Left renal cortex interstitium (tissue), 4 donors: ENCODE results near the gene ASB8. TPM values are rescaled to one million over a fixed set of nuclear protein-coding genes. Genes with fewer than 3 reads are reported as not detected.

Source experiments
- DNase-seq, 4 donors: peaks; one replicate each; pipeline ENCODE4 v3.0.0-alpha.2; 2013; ENCODE audit warnings: low read depth in 4 of 4, low spot score in 2 of 4, missing footprints in 1 of 4
- polyA plus RNA-seq, 4 donors: library from polyadenylated mRNA; unstranded; fragments of 120-200 nt; gene quantifications; one replicate each; pipeline ENCODE4 v1.2.1, GENCODE V29; 2013; ENCODE audit not compliant: insufficient read length in 4 of 4

ASB8 gene
- polyA plus RNA-seq, 4 donors, result 33.2 to 44.0 (median 38.5) TPM

GRCh38 chr12:48109424-48109823 lies 47.9 kb downstream of the ASB8 start:
- DNase-seq, result no peak

DNA sequence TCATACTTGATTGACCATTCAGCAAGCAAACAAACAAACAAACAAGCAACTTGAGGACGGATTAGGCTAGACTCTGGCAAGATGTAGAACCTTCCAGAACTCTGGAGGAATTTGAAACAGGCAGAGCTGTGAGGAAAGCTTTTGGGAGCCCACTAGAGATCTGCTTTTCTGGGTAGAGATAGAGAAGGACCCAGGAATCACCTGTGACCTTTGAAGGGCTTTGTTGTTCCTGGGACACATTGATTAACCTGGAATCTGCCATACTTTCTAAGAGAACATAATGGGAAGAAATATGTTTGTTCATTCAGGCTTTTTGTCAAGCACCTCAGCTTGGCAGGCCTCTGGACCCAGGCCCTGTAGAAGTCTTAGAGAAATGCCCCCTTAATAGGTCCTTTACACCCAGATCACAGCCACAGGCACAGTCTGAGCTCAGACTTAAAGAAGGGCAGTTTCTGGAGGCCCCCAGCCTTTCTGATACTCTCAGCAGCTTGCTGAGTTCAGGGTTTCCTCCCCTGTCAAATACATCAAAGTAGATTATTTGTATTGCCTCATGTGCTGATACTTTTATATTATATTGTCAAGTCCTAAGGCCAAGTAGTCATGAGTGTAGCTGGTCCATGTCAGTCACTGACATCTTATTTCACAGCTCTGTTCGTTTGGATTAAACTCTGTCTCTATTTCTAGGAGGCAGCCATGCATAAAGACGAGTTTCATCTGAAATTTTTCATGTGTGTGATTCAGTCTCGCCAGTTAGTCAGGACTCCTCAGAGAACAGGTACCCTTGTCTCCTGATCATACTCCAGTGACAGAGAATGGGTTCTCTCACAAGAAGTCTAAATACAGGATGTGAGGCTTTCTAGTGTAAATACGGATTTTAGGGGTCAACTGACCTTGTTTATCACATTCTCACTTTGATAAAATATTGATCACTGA lies 50.4 kb downstream of the ASB8 start:
- no peak for DNase-seq

- peak; percentile 79 to 94 (median 84) for DNase-seq
Observed at GRCh38 chr12:48105867-48106680, 51.2 kb downstream of the ASB8 start, which contains the start of gene SENP1. Gene SENP1 (minus strand): TSS chr12:48106079. CDS start chr12:48101472, 4,607 bp downstream.

DNA sequence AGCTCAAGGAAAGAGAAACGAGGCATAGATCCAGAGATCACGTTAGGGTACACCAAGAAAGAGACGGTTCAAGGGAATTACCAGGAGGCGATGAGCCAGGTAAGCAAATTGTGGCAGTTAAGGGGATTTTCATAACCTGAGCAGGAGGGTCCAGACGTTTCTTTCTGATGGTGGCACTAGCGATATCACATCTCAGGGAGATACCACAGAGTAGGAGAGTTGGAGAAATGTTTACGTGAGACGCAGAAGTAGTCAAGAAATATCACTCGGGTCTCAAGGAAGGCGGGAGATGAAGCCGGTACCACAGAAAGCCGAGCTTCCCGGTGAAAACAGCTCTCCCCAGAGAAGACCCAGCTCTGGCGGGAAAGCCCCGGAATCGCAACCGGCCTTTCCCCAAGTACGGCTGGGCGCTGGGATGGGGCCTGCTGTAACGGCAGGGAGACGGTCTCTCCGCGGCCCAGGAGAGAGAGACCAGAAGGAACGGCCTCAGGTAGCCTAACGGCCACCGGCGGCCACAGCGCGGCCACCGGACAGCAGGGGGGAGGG lies 51.9 kb downstream of the ASB8 start:
- DNase-seq, result peak in 3 of 4 donors; percentile 20 to 41 (median 31)

DNA sequence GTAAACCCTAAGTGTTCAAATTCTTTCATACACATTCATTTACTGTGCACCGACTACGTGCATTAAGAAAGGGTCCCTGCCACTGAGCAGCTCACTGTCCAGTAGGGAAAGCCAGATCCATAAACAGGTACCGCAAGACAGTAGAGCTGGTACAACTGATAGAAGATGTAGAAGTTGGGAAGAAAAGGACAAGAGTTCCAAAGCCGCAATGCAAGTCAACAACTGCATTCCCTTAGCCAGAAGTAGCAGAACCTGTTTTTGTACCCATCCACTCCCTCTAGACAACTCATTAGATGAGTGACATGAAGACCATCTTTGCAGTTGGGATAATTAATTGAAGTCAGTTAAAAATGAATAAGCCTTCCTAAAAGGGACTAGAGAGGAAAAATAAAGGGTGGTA lies 52.8 kb downstream of the ASB8 start:
- no peak for DNase-seq

Other genes starting within 250 kb of the ASB8 start
- gene TMEM106C, start 193.9 kb downstream of the ASB8 start, polyA plus RNA-seq, result 100 to 1,000 TPM; 128 to 130 (median 130) TPM
- gene COL2A1, start 153.0 kb downstream of the ASB8 start, polyA plus RNA-seq, result 10 to 100 TPM; 38.3 to 66.6 (median 45.3) TPM
- 10 to 100 TPM; 23.0 to 27.4 (median 24.1) TPM for gene SENP1, start 51.4 kb downstream of the ASB8 start, polyA plus RNA-seq
- gene PFKM, start 38.2 kb downstream of the ASB8 start, polyA plus RNA-seq, result 100 to 1,000 TPM in 3 of 4 donors, 10 to 100 TPM in 1; 96.7 to 133 (median 114) TPM
- 1 to 10 TPM in 1 of 4 donors, under 1 TPM in 3; 0.30 to 1.0 (median 0.66) TPM for gene CCDC184, start 26.1 kb upstream of the ASB8 start, polyA plus RNA-seq
- 1 to 10 TPM in 1 of 4 donors, under 1 TPM in 3; 0.17 to 1.4 (median 0.53) TPM for gene OR10AD1, start 45.8 kb upstream of the ASB8 start, polyA plus RNA-seq
- 10 to 100 TPM; 20.7 to 29.9 (median 27.0) TPM for gene ZNF641, start 193.4 kb upstream of the ASB8 start, polyA plus RNA-seq